Common myeloid progenitor, CD34-positive (primary cell): Measurements from ENCODE around the gene MLLT1.

Experiments used
- CTCF ChIA-PET: fragments of 350-600 bp; sonication (Branson Sonifier 250); formaldehyde crosslinking; loops from one replicate; lab custom pipeline; 2021; ENCODE audit warnings: antibody characterized with exemption; lab: Charles Lee
- POLR2A ChIA-PET: fragments of 350-600 bp; sonication (Branson Sonifier 250); formaldehyde crosslinking; loops from one replicate; lab custom pipeline; 2021; ENCODE audit warnings: antibody characterized with exemption; lab: Charles Lee
- DNase-seq, 3 donors: peaks; one replicate each; pipeline versions ENCODE4 v3.0.0 to v3.0.0-alpha.2; 2013
- H3K27ac ChIP-seq, 2 experiments: 1 replicate in 1 of 2; 2 replicates in 1 of 2; pipeline ENCODE4 v1.7.0; 2013; ENCODE audit warnings: inconsistent platforms in 2 of 2, low read length in 2 of 2, mild to moderate bottlenecking in 2 of 2, low read depth in 1 of 2, moderate library complexity in 1 of 2; ENCODE audit not compliant: severe bottlenecking in 2 of 2, insufficient read depth in 1 of 2, poor library complexity in 1 of 2
- H3K27me3 ChIP-seq, 5 experiments: replicated peaks in 2 of 5; 1 replicate in 3 of 5; 2 replicates in 2 of 5; pipeline versions ENCODE4 v1.6.1 to v1.7.0; 2013; ENCODE audit warnings: low read length in 4 of 5, mild to moderate bottlenecking in 2 of 5, moderate library complexity in 2 of 5, inconsistent platforms in 1 of 5; ENCODE audit not compliant: insufficient read depth in 5 of 5, control insufficient read depth in 4 of 5
- H3K36me3 ChIP-seq, 4 experiments: 1 replicate in 2 of 4; 2 replicates in 2 of 4; pipeline versions ENCODE4 v1.6.1 to v1.7.0; 2013; ENCODE audit warnings: low read length in 3 of 4, control low read depth in 1 of 4, mild to moderate bottlenecking in 1 of 4; ENCODE audit not compliant: control insufficient read depth in 4 of 4, insufficient read depth in 4 of 4
- H3K4me1 ChIP-seq, 4 experiments: 1 replicate in 3 of 4; 2 replicates in 1 of 4; pipeline versions ENCODE4 v1.6.1 to v1.7.1; 2013; ENCODE audit warnings: low read length in 3 of 4, mild to moderate bottlenecking in 3 of 4, control low read depth in 1 of 4, inconsistent platforms in 1 of 4, moderate library complexity in 1 of 4; ENCODE audit not compliant: control insufficient read depth in 4 of 4, insufficient read depth in 4 of 4; ENCODE audit errors: control extremely low read depth in 1 of 4
- H3K4me3 ChIP-seq, 7 experiments: 1 replicate in 4 of 7; 2 replicates in 3 of 7; pipeline versions ENCODE4 v1.5.1 to v1.7.0; 2013; ENCODE audit warnings: mild to moderate bottlenecking in 7 of 7, low read length in 6 of 7, moderate library complexity in 6 of 7, inconsistent platforms in 2 of 7, low read depth in 2 of 7, control low read depth in 1 of 7; ENCODE audit not compliant: insufficient read depth in 4 of 7, control insufficient read depth in 1 of 7; ENCODE audit errors: extremely low read depth in 1 of 7
- H3K9me3 ChIP-seq, 5 experiments: 1 replicate in 4 of 5; 2 replicates in 1 of 5; pipeline versions ENCODE4 v1.6.1 to v1.7.1; 2013; ENCODE audit warnings: low read length in 4 of 5, mild to moderate bottlenecking in 2 of 5, inconsistent platforms in 1 of 5, low read depth in 1 of 5, moderate library complexity in 1 of 5; ENCODE audit not compliant: control insufficient read depth in 4 of 5, insufficient read depth in 2 of 5; ENCODE audit errors: control extremely low read depth in 1 of 5
- WGBS: methylation state at CpG from one replicate; pipeline ENCODE4 v1.1.5; 2013; ENCODE audit not compliant: insufficient coverage; 5-methylcytosine and 5-hydroxymethylcytosine counted together

Gene MLLT1

DNA sequence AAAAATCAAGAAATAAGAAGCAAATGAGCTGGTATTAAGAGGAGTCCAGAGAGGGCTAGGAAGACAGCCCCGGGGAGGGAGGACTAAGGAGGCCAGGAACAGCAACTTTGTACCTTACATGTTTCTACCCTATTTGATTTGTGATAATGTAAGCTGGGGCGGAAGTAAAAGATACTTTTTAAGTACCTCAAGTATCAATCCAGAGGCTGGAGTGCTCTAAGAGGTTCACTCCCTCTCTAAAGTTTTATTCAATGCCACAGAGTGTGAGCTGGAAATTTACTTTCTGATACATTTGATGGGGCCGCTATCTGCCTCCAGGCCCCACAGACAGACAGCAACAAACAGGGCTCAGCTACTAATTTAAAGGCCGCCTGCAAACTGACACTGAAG lies 11.4 kb downstream of the MLLT1 start:
- Histone ChIP-seq H3K36me3 (peaks cover 7 to 46% (median 32%) of the 10 kb centered on the region in 4 experiments), H3K27me3 (no peaks in the 10 kb centered on the region), H3K9me3 (no peaks in the 10 kb centered on the region), H3K4me1 (peaks cover 0 to 12% (median 0%) of the 10 kb centered on the region in 4 experiments), H3K4me3 (no peak overlapping the region), H3K27ac (peak overlapping the region in 1 of 2 experiments; percentile 25)
- WGBS = 100% methylated on average over 3 of the region's 4 CpGs
- no peak for DNase-seq
- CTCF ChIA-PET = interaction anchor here (1.3 to 2.3 kb wide), 3 partner anchors 9 to 51 kb away, joined by 3 to 10 read pairs (median 3); no protein-coding TSS in a partner anchor
- POLR2A ChIA-PET = interaction anchor here (0.6 kb wide), 1 partner anchor 60 kb away, joined by 5 read pairs; no protein-coding TSS in a partner anchor

DNA sequence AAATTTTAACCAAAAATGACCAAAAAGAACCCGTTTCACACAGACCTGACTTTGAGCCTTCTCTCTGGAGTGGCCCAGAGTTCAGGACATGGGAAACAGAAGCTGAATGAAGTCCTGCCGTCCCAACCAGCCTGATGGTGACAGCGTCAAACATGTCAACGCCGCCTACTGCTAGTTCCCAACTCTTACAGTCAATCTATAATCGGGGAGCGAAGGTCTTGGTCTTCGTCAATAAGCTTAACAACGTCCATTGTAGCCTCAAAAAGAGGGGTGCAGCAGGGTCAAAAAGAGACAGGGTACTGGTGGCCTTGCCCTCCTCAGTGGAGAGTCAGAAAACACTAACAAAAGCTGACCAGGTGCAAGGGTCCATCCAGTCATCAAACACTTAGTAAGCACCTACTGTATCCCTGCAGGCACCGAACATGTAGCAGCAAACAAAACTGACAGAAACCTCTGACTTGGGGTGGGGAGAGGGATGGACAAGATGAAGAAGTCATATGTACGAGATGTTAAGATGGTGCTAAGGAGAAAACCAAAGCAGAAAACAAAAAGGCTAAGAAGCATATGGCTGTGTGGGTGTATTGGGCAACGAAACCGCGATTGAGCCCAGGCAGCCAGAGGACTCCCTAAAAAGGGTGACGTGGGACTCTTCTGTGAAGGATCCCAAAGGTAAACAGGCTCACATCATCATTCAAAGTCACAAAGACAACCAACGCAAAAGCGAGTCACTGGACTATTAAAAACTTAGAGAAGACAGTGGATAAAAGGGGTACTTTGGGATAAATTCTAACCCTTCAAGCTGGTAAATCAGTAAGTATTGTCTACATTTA lies 12.0 kb downstream of the MLLT1 start:
- Histone ChIP-seq H3K4me1 (peaks cover 0 to 6% (median 0%) of the 10 kb centered on the region in 4 experiments), H3K4me3 (no peak overlapping the region), H3K36me3 (peaks cover 7 to 50% (median 35%) of the 10 kb centered on the region in 4 experiments), H3K27me3 (no peaks in the 10 kb centered on the region), H3K27ac (peak overlapping the region in 1 of 2 experiments; percentile 25), H3K9me3 (no peaks in the 10 kb centered on the region)
- ChIA-PET POLR2A (interaction anchor here (0.6 kb wide), 1 partner anchor 59 kb away, joined by 5 read pairs; no protein-coding TSS in a partner anchor), CTCF (interaction anchor here (1.3 to 2.3 kb wide), 3 partner anchors 9 to 50 kb away, joined by 3 to 10 read pairs (median 3); no protein-coding TSS in a partner anchor)
- 94% methylated on average over 13 of the region's 17 CpGs for WGBS
- no peak for DNase-seq

DNA sequence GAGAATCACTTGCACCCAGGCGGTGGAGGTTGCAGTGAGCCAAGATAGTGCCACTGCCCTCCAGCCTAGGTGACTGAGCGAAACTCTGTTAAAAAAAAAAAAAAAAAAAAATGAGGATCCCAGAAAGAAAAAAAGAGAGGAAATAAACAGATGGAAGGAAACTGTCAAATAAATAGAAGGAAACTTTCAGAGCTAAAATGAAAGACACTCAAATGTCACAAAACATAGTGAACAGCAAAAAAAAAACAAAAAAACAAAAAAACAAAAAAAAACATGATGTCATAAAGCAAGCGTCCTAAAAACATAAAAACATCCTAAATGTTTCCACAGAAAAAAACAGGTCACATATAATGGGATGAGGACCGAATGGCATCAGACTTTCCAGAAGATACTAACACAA lies 15.0 kb downstream of the MLLT1 start:
- Histone ChIP-seq H3K27ac (no peak overlapping the region), H3K9me3 (no peaks in the 10 kb centered on the region), H3K4me3 (no peak overlapping the region), H3K36me3 (peaks cover 6 to 65% (median 42%) of the 10 kb centered on the region in 4 experiments), H3K27me3 (no peaks in the 10 kb centered on the region), H3K4me1 (peaks cover 0 to 4% (median under 1%) of the 10 kb centered on the region in 4 experiments)
- DNase-seq = no peak
- ChIA-PET CTCF (no interaction called here), POLR2A (no interaction called here)
- WGBS = 90% methylated on average over 2 of the region's 4 CpGs

DNA sequence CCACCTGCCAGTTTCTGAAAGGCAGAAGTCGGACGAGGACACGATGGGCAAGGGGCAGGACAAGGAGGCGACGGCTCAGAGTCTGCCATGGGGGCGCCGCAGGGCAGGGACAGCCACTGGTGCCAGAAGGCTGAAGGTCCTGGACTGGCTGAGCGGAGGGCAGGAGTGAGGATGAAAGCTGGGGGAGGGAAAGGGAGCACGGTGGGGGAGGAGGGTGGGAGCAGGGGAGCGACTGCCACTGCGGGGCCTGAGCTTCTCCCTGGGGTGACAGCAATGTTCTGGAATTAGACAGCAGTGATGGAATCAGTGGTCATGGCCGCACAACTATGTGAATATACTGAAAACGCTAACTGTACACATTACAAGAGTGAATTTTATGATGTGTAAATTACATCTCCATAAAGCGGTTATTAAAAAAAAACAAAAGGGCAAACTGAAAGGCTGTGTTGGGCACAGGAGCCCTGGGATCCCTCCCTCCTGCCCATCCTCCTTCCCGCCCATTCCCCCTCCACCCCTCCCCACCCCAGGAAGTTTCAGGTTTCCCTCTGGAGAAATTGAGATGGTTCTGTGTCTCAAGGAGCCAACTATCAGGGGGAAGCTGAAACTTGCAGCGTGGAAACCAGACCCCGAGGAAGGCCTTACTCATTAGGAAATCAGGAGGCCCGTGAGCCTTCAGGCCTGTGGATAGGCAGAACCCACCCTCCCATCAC lies 15.9 kb downstream of the MLLT1 start:
- Histone ChIP-seq H3K4me3 (no peak overlapping the region), H3K36me3 (peaks cover 8 to 64% (median 40%) of the 10 kb centered on the region in 4 experiments), H3K27me3 (no peaks in the 10 kb centered on the region), H3K9me3 (no peaks in the 10 kb centered on the region), H3K27ac (no peak overlapping the region), H3K4me1 (peaks cover 0 to 4% (median under 1%) of the 10 kb centered on the region in 4 experiments)
- no peak for DNase-seq
- CTCF ChIA-PET = no interaction called here
- POLR2A ChIA-PET = interaction anchor here (0.6 kb wide), 1 partner anchor 75 kb away, joined by 3 read pairs; no protein-coding TSS in a partner anchor
- WGBS = 98% methylated on average over 11 of the region's 18 CpGs

DNA sequence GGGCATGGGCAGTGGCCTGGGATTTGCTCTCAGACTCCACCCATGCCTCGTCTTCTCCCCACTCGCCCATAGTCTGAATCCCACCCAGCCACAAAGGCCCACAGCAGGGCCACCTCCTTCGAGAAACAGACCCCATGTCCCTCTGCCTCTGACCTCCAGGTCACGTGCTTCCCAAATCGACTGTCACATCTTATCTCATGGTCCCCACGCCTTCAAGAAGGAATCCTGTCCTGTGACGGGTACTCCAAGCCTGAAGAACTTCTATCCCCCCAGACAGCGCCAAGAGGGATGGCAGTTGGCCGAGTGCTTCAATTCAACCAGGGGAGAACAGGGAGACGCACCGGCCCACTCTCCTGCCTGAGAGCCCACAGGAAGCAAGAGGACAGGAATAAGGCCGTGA lies 16.5 kb downstream of the MLLT1 start:
- Histone ChIP-seq H3K36me3 (peaks cover 7 to 64% (median 38%) of the 10 kb centered on the region in 4 experiments), H3K27me3 (no peaks in the 10 kb centered on the region), H3K4me1 (peaks cover 0 to 4% (median under 1%) of the 10 kb centered on the region in 4 experiments), H3K9me3 (no peaks in the 10 kb centered on the region), H3K4me3 (no peak overlapping the region), H3K27ac (no peak overlapping the region)
- no peak for DNase-seq
- 99% methylated on average over 9 of the region's 12 CpGs for WGBS
- ChIA-PET POLR2A (no interaction called here), CTCF (no interaction called here)

DNA sequence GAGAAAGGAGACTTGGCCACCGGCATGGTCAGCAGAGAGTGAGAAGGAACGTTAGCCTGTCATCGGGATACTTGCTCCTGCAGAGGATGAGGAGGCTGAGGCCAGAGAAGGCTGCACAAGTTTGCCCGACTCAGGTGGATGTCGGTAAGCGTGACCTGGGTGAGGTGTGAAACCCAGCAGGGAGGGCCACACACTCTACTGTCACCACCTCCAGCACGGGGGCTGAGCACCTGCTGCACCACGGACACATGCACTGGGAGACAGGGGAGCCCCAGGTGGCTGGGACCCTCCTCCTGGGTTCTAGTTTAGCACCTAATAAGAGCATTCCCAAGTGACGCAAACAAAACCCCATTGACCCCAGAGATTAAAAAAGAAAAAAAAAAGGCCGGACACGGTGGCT lies 17.3 kb downstream of the MLLT1 start:
- DNase-seq = no peak
- CTCF ChIA-PET = no interaction called here
- Histone ChIP-seq H3K4me3 (no peak overlapping the region), H3K27me3 (no peaks in the 10 kb centered on the region), H3K9me3 (peaks cover 0 to 2% (median 0%) of the 10 kb centered on the region in 5 experiments), H3K27ac (no peak overlapping the region), H3K4me1 (peaks cover 0 to 4% (median under 1%) of the 10 kb centered on the region in 4 experiments), H3K36me3 (peaks cover 13 to 64% (median 39%) of the 10 kb centered on the region in 4 experiments)
- WGBS = 99% methylated on average over 7 of the region's 11 CpGs
- POLR2A ChIA-PET = no interaction called here
